HL-60 (cell line): ENCODE measurements around the gene ULK1.
"Not testable (repeated sequence)": the region's sequence is repeated elsewhere in the genome, so short reads cannot be mapped to it uniquely, and the experiment has no call there.

Experiments
- DNase-seq, 2 experiments: peaks; one replicate each; pipeline ENCODE4 v3.0.0-alpha.2; 2010 to 2020; ENCODE audit warnings: low read depth in 1 of 2, low spot score in 1 of 2
- H3K27ac ChIP-seq: fragments of 250-450 bp; sonication (Bioruptor Pico); replicated peaks from 2 replicates; pipeline ENCODE4 v1.5.1; 2020; ENCODE audit warnings: mild to moderate bottlenecking, moderate library complexity
- H3K27me3 ChIP-seq: fragments of 250-450 bp; sonication (Bioruptor Pico); 2 replicates; pipeline ENCODE4 v1.5.1; 2021; ENCODE audit warnings: mild to moderate bottlenecking, moderate library complexity; ENCODE audit not compliant: insufficient read depth, poor library complexity, severe bottlenecking
- H3K4me3 ChIP-seq: replicated peaks from 2 replicates; pipeline ENCODE4 v1.5.1; 2011; ENCODE audit warnings: mild to moderate bottlenecking, control low read depth, low read length; ENCODE audit not compliant: insufficient read depth
- GABPA ChIP-seq: IDR thresholded peaks from 2 replicates; pipeline ENCODE4 v1.6.1; 2012; ENCODE audit warnings: low read depth
- POLR2AphosphoS5 ChIP-seq: IDR thresholded peaks from 2 replicates; pipeline ENCODE4 v1.6.1; 2012; ENCODE audit warnings: low read depth
- SPI1 ChIP-seq: IDR thresholded peaks from 2 replicates; pipeline ENCODE4 v1.6.1; 2012; ENCODE audit warnings: low read depth, mild to moderate bottlenecking, borderline replicate concordance
- TF ChIP-seq, protein P1 (sequence below): IDR thresholded peaks from one replicate; pipeline ENCODE4 v1.5.1; 2011; ENCODE audit warnings: low read length, control low read depth, inconsistent platforms; ENCODE audit not compliant: insufficient read depth
- TF ChIP-seq, protein P2 (sequence below): IDR thresholded peaks from 2 replicates; pipeline ENCODE4 v1.6.1; 2012; ENCODE audit warnings: low read depth; ENCODE audit not compliant: insufficient replicate concordance

The ULK1 gene

DNA sequence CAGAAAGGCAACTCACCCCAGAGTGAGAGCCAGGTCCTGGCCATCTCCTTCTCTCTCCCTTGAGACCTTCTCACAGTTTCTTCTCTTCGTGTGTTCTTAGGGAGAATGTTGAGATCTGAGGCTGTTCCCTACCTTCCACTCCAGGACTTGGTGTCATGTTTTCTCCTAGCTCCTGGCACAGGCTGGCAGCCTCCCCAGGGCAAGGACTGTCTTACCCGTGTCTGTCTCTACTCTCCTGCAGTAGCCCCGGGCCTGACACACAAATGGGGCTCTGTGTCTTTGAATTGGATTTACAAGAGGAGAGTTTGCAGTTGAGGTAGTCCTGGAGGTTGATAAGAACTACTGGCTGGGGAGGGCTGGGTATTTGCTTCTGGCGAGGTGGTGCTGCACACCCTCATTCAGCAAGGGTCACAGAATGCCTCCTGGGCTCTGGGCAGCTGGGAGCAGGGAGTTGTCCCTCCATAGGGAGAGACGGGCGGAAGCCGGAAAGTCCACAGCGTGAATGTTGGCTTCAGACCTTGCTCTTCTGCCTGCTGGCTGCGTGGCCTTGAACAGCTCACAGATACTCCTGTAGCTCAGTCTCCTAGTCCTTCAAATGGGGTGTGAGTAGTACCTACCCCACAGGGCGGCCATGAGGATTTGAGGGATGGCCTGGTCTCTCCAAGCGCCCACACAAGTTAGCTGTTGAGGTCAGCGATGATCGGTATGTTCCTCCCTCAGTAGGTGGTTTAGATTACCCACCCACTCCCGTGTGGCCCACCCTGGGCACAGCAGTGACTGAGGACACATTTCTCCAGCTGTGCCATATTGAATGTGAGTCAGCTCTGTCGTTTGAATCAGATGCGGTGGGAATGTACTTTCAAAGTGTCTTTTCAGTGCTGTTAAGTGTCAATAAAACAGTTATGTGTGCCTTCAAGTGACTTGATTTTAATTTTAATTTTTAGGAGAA lies 65.5 kb downstream of the ULK1 start:
- no peak overlapping the region for H3K27ac ChIP-seq
- no peak for DNase-seq
- no peak overlapping the region for H3K4me3 ChIP-seq
- TF ChIP-seq, protein P1, sequence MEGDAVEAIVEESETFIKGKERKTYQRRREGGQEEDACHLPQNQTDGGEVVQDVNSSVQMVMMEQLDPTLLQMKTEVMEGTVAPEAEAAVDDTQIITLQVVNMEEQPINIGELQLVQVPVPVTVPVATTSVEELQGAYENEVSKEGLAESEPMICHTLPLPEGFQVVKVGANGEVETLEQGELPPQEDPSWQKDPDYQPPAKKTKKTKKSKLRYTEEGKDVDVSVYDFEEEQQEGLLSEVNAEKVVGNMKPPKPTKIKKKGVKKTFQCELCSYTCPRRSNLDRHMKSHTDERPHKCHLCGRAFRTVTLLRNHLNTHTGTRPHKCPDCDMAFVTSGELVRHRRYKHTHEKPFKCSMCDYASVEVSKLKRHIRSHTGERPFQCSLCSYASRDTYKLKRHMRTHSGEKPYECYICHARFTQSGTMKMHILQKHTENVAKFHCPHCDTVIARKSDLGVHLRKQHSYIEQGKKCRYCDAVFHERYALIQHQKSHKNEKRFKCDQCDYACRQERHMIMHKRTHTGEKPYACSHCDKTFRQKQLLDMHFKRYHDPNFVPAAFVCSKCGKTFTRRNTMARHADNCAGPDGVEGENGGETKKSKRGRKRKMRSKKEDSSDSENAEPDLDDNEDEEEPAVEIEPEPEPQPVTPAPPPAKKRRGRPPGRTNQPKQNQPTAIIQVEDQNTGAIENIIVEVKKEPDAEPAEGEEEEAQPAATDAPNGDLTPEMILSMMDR: no peak
- TF ChIP-seq POLR2AphosphoS5 (no peak), GABPA (no peak), SPI1 (no peak)
- TF ChIP-seq, protein P2, sequence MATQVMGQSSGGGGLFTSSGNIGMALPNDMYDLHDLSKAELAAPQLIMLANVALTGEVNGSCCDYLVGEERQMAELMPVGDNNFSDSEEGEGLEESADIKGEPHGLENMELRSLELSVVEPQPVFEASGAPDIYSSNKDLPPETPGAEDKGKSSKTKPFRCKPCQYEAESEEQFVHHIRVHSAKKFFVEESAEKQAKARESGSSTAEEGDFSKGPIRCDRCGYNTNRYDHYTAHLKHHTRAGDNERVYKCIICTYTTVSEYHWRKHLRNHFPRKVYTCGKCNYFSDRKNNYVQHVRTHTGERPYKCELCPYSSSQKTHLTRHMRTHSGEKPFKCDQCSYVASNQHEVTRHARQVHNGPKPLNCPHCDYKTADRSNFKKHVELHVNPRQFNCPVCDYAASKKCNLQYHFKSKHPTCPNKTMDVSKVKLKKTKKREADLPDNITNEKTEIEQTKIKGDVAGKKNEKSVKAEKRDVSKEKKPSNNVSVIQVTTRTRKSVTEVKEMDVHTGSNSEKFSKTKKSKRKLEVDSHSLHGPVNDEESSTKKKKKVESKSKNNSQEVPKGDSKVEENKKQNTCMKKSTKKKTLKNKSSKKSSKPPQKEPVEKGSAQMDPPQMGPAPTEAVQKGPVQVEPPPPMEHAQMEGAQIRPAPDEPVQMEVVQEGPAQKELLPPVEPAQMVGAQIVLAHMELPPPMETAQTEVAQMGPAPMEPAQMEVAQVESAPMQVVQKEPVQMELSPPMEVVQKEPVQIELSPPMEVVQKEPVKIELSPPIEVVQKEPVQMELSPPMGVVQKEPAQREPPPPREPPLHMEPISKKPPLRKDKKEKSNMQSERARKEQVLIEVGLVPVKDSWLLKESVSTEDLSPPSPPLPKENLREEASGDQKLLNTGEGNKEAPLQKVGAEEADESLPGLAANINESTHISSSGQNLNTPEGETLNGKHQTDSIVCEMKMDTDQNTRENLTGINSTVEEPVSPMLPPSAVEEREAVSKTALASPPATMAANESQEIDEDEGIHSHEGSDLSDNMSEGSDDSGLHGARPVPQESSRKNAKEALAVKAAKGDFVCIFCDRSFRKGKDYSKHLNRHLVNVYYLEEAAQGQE: no peak
- H3K27me3 ChIP-seq: no peaks in the 10 kb centered on the region

DNA sequence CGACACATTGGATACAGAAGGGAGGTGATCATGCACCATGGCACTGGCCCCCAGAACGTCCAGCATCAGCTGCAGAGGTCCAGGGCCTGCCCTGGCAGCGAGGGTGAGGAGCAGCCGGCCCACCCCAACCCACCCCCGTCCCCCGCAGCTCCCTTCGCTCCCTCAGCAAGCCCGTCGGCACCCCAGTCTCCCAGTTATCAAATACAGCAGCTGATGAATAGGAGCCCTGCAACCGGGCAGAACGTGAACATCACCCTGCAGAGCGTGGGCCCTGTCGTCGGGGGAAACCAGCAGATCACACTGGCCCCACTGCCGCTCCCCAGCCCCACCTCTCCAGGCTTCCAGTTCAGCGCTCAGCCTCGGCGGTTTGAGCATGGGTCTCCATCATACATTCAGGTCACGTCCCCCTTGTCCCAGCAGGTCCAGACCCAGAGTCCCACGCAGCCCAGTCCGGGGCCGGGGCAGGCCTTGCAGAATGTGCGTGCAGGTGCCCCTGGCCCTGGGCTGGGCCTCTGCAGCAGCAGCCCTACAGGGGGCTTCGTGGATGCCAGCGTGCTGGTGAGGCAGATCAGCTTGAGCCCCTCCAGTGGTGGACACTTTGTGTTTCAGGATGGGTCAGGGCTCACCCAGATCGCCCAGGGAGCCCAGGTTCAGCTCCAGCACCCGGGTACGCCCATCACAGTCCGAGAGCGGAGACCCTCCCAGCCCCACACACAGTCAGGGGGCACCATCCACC lies 66.3 kb downstream of the ULK1 start:
- not testable (repeated sequence) for H3K27me3 ChIP-seq, H3K4me3 ChIP-seq, H3K27ac ChIP-seq, DNase-seq

DNA sequence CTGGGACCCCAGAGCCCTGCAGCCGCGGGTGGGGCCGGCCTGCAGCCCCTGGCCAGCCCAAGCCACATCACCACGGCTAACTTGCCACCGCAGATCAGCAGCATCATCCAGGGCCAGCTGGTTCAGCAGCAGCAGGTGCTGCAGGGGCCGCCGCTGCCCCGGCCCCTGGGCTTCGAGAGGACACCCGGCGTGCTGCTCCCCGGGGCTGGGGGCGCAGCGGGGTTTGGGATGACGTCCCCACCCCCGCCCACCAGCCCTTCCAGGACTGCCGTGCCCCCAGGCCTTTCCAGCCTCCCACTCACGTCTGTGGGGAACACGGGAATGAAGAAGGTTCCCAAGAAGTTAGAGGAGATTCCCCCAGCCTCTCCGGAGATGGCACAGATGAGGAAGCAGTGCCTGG lies 66.9 kb downstream of the ULK1 start:
- H3K4me3 ChIP-seq, H3K27me3 ChIP-seq, DNase-seq, H3K27ac ChIP-seq: not testable (repeated sequence)

DNA sequence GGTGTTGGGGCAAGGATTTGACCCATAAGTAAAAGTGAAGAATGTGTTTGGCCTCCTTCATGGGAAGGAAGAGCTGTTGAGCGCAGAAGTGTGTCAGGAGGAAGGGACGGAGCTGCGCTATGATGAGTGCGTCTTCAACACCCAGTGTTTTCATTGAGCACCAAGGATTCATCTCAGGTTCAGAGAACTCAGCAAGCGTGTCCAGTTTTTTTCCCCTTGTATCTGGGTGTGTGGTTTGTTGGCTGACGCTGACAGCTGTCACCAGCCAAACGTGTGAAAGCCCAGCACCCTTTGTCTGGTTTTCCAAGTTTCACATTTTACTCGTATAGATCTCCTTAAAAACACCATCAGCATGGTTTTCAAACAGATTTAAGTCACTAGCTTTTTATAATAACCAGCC lies 67.6 kb downstream of the ULK1 start:
- Histone ChIP-seq H3K27ac (no peak overlapping the region), H3K27me3 (no peaks in the 10 kb centered on the region), H3K4me3 (no peak overlapping the region)
- no peak for TF ChIP-seq POLR2AphosphoS5
- TF ChIP-seq, protein P1: no peak
- TF ChIP-seq, protein P2: no peak
- no peak for DNase-seq
